ENCODE results near the gene DEAF1. TPM values are rescaled to one million over a fixed set of nuclear protein-coding genes. Genes with fewer than 3 reads are reported as not detected.

The DEAF1 gene
- total and polyA plus RNA-seq, 9 of the 15 experiments (the other 6 are each of a cell fraction or from before 2014, with no cell fraction given): 2.0 to 69.1 (median 26.8) TPM

DNA sequence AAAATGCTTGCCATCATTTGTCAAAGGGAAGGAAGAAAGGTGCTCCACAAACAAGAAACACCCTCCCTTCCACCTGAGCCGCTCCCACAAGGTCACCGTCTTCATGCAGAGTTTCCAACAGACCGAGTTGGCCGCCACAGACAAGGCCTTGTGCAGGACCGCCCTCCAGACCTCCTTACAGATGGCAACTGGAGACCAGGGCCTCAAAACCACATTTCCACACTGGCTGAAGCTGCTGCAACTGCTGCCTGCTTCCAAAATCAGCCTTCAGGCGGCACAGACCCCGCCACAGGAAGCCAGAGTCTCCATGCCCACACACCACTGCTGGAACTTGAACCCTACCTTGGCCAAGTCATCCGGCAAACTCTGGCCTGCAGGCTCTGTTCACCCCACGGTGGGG is 6.3 kb downstream of the DEAF1 start:
- peaks cover 4% of the 10 kb centered on the region for H3K9me1 ChIP-seq (ENCODE audit: control insufficient read depth, insufficient read depth, low read length)
- H2AFZ ChIP-seq (ENCODE audit: low read depth, low read length): no peak overlapping the region
- no peak overlapping the region for H3K27ac ChIP-seq (ENCODE audit: extremely low read depth, low read depth, low read length)
- POLR2A ChIA-PET: interaction anchor here (0.6 kb wide), 1 partner anchor 75 kb away, joined by 4 read pairs; no protein-coding TSS in a partner anchor
- 92% methylated on average over 6 of the region's 9 CpGs for WGBS (ENCODE audit: insufficient coverage, low coverage, missing lambda C conversion rate)
- no peaks in the 10 kb centered on the region for H3K27me3 ChIP-seq (ENCODE audit: control insufficient read depth in 2 of 2, insufficient read depth in 2 of 2, low read length in 2 of 2)
- intact Hi-C loops (cut with micrococcal nuclease) (no loop called here), in situ Hi-C loops (cut with MboI) (no loop called here)
- peaks cover 6% of the 10 kb centered on the region for H4K20me1 ChIP-seq (replicated peaks; ENCODE audit: control insufficient read depth, insufficient read depth, low read length)
- peaks cover 50% of the 10 kb centered on the region for H3K79me2 ChIP-seq (ENCODE audit: control insufficient read depth, insufficient read depth, low read length)
- ATAC-seq (no peak), DNase-seq (ENCODE audit: extremely low read depth in 1 of 4, low spot score in 3 of 4) (no peak), FAIRE-seq (no peak)
- no peak overlapping the region for H3K4me3 ChIP-seq
- H3K9ac ChIP-seq (ENCODE audit: insufficient read depth in 1 of 2, low read depth in 2 of 2, low read length in 2 of 2): no peak overlapping the region
- no peak overlapping the region for H3K4me2 ChIP-seq (ENCODE audit: insufficient read depth, low read length)
- H3K4me1 ChIP-seq (replicated peaks in 1 of 2; ENCODE audit: control insufficient read depth in 2 of 2, insufficient read depth in 2 of 2, low read length in 2 of 2): peaks cover 25 to 37% of the 10 kb centered on the region in 2 experiments
- no peaks in the 10 kb centered on the region for H3K9me3 ChIP-seq (replicated peaks; ENCODE audit: control insufficient read depth, insufficient read depth, low read depth, low read length)
- BruUV-seq (replicated peaks): no TSS peak
- peaks cover 73% of the 10 kb centered on the region; the same call in 2 of the 3 replicates for H3K36me3 ChIP-seq (ENCODE audit: control insufficient read depth, insufficient read depth, low read length)
- CTCF ChIA-PET (ENCODE audit: low intra/inter-chr PET ratio): no interaction called here
- TF ChIP-seq HMBOX1 (IDR thresholded peaks at IDR 0.05) (no peak), YY1 (IDR thresholded peaks at IDR 0.05; ENCODE audit: borderline replicate concordance in 1 of 3, control insufficient read depth in 1 of 3, extremely low read depth in 1 of 3, insufficient read depth in 3 of 3, insufficient read length in 1 of 3, insufficient replicate concordance in 2 of 3, low read depth in 1 of 3, low read length in 2 of 3) (no peak), TGIF2 (CRISPR knock-in tag; IDR thresholded peaks at IDR 0.05) (no peak), SREBF2 (CRISPR knock-in tag; IDR thresholded peaks at IDR 0.05) (no peak)
- TF ChIP-seq, protein P1, sequence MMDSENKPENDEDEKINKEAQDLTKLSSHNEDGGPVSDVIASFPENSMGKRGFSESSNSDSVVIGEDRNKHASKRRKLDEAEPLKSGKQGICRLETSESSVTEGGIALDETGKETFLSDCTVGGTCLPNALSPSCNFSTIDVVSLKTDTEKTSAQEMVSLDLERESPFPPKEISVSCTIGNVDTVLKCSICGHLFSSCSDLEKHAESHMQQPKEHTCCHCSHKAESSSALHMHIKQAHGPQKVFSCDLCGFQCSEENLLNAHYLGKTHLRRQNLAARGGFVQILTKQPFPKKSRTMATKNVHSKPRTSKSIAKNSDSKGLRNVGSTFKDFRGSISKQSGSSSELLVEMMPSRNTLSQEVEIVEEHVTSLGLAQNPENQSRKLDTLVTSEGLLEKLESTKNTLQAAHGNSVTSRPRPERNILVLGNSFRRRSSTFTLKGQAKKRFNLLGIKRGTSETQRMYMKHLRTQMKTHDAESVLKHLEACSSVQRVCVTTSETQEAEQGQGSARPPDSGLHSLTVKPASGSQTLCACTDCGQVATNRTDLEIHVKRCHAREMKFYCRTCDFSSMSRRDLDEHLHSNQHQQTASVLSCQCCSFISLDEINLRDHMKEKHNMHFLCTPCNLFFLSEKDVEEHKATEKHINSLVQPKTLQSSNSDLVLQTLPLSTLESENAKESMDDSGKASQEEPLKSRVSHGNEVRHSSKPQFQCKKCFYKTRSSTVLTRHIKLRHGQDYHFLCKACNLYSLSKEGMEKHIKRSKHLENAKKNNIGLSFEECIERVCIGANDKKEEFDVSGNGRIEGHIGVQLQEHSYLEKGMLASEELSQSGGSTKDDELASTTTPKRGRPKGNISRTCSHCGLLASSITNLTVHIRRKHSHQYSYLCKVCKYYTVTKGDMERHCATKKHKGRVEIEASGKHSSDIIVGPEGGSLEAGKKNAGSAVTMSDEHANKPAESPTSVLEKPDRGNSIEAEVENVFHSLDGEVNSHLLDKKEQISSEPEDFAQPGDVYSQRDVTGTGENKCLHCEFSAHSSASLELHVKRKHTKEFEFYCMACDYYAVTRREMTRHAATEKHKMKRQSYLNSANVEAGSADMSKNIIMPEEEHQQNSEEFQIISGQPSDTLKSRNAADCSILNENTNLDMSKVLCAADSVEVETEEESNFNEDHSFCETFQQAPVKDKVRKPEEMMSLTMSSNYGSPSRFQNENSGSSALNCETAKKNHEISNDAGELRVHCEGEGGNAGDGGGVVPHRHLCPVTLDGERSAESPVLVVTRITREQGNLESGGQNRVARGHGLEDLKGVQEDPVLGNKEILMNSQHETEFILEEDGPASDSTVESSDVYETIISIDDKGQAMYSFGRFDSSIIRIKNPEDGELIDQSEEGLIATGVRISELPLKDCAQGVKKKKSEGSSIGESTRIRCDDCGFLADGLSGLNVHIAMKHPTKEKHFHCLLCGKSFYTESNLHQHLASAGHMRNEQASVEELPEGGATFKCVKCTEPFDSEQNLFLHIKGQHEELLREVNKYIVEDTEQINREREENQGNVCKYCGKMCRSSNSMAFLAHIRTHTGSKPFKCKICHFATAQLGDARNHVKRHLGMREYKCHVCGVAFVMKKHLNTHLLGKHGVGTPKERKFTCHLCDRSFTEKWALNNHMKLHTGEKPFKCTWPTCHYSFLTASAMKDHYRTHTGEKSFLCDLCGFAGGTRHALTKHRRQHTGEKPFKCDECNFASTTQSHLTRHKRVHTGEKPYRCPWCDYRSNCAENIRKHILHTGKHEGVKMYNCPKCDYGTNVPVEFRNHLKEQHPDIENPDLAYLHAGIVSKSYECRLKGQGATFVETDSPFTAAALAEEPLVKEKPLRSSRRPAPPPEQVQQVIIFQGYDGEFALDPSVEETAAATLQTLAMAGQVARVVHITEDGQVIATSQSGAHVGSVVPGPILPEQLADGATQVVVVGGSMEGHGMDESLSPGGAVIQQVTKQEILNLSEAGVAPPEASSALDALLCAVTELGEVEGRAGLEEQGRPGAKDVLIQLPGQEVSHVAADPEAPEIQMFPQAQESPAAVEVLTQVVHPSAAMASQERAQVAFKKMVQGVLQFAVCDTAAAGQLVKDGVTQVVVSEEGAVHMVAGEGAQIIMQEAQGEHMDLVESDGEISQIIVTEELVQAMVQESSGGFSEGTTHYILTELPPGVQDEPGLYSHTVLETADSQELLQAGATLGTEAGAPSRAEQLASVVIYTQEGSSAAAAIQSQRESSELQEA (IDR thresholded peaks at IDR 0.05; ENCODE audit: low read depth): no peak
- TF ChIP-seq, protein P2, sequence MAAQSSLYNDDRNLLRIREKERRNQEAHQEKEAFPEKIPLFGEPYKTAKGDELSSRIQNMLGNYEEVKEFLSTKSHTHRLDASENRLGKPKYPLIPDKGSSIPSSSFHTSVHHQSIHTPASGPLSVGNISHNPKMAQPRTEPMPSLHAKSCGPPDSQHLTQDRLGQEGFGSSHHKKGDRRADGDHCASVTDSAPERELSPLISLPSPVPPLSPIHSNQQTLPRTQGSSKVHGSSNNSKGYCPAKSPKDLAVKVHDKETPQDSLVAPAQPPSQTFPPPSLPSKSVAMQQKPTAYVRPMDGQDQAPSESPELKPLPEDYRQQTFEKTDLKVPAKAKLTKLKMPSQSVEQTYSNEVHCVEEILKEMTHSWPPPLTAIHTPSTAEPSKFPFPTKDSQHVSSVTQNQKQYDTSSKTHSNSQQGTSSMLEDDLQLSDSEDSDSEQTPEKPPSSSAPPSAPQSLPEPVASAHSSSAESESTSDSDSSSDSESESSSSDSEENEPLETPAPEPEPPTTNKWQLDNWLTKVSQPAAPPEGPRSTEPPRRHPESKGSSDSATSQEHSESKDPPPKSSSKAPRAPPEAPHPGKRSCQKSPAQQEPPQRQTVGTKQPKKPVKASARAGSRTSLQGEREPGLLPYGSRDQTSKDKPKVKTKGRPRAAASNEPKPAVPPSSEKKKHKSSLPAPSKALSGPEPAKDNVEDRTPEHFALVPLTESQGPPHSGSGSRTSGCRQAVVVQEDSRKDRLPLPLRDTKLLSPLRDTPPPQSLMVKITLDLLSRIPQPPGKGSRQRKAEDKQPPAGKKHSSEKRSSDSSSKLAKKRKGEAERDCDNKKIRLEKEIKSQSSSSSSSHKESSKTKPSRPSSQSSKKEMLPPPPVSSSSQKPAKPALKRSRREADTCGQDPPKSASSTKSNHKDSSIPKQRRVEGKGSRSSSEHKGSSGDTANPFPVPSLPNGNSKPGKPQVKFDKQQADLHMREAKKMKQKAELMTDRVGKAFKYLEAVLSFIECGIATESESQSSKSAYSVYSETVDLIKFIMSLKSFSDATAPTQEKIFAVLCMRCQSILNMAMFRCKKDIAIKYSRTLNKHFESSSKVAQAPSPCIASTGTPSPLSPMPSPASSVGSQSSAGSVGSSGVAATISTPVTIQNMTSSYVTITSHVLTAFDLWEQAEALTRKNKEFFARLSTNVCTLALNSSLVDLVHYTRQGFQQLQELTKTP (IDR thresholded peaks at IDR 0.05; ENCODE audit: low read depth in 1 of 2, partially characterized antibody in 2 of 2): no peak
